Measurements from ENCODE around the gene TTC24. TPM values are rescaled to one million over a fixed set of nuclear protein-coding genes. Genes with fewer than 3 reads are reported as not detected.

TTC24 gene
- total RNA-seq, 1 experiment from 2014 or later, result not detected

DNA sequence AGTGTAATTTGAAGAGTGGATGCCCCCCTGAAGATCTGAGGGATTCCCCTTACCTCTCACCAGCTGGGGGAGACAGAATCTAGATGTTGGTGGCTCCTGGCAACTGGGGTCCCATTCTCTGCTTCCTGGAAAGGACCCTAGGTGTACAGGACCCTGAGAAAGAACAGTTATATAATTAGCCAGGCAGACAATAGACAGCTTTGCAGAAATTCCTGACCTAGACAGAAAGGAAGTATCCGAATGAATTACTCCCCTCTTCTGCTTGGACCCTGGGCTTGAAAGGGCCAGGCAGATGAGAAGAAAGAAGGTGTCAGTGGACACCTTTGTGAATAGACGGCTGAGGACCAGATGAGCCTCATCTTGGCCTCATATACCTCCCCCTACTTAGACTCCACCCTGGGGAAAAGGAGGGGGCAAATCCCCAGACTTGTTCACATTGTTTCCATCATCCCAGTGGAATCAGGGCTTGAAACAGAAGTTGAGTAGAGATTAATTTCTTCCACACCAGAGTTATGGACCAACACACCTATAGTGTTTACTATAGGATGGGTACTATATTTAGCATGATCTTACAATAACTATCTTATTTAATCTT is 5.4 kb upstream of the TTC24 start:
- H3K4me1 Mint-ChIP-seq (ENCODE audit: low read depth, unreplicated experiment), result peaks cover 38% of the 10 kb centered on the region
- TF ChIP-seq, protein P1, sequence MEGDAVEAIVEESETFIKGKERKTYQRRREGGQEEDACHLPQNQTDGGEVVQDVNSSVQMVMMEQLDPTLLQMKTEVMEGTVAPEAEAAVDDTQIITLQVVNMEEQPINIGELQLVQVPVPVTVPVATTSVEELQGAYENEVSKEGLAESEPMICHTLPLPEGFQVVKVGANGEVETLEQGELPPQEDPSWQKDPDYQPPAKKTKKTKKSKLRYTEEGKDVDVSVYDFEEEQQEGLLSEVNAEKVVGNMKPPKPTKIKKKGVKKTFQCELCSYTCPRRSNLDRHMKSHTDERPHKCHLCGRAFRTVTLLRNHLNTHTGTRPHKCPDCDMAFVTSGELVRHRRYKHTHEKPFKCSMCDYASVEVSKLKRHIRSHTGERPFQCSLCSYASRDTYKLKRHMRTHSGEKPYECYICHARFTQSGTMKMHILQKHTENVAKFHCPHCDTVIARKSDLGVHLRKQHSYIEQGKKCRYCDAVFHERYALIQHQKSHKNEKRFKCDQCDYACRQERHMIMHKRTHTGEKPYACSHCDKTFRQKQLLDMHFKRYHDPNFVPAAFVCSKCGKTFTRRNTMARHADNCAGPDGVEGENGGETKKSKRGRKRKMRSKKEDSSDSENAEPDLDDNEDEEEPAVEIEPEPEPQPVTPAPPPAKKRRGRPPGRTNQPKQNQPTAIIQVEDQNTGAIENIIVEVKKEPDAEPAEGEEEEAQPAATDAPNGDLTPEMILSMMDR (IDR thresholded peaks at IDR 0.05; ENCODE audit: unreplicated experiment), result no peak
- H3K27me3 Mint-ChIP-seq (ENCODE audit: unreplicated experiment), result peaks cover 22% of the 10 kb centered on the region
- CTCF ChIA-PET, result interaction anchor here (0.7 kb wide), 1 partner anchor 13 kb away, joined by 3 read pairs; no protein-coding TSS in a partner anchor
- no peak for DNase-seq
- intact Hi-C loops (cut with micrococcal nuclease; ENCODE audit: unreplicated experiment), result loop anchor here (5.0 kb wide), 2 partner anchors 72 to 102 kb away; partner anchors contain the start of gene MEF2D
- no peak overlapping the region for H3K27ac Mint-ChIP-seq (ENCODE audit: unreplicated experiment)
- BruUV-seq (replicated peaks), result no TSS peak
- H3K9me3 Mint-ChIP-seq (ENCODE audit: low read depth, unreplicated experiment), result no peaks in the 10 kb centered on the region
- H3K36me3 Mint-ChIP-seq (ENCODE audit: insufficient read depth, unreplicated experiment), result peaks cover 30% of the 10 kb centered on the region
- no peak overlapping the region for H3K4me3 Mint-ChIP-seq (ENCODE audit: low read depth, unreplicated experiment)

DNA sequence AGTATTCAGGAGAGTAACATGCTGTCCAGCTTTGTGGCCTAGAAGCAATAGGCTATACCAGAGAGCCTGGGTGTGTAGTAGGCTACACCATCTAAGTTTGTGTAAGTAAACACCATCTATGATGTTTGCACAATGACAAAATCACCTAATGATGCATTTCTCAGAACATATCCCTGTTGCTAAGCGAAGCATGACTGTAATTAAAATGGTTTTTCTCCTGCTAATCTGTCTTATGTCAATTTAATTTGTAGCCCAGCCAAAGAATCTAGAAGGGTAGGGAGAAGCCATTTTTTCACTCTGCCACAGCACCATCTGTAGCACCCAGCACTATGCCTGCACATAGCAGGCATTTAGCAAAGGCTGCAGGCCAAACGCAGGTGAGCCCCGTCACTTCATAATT is 2.0 kb upstream of the TTC24 start:
- TF ChIP-seq, protein P1 (IDR thresholded peaks at IDR 0.05; ENCODE audit: unreplicated experiment), result no peak
- H3K9me3 Mint-ChIP-seq (ENCODE audit: low read depth, unreplicated experiment), result no peaks in the 10 kb centered on the region
- DNase-seq, result no peak
- no peak overlapping the region for H3K4me3 Mint-ChIP-seq (ENCODE audit: low read depth, unreplicated experiment)
- peaks cover 5% of the 10 kb centered on the region for H3K36me3 Mint-ChIP-seq (ENCODE audit: insufficient read depth, unreplicated experiment)
- no peak overlapping the region for H3K27ac Mint-ChIP-seq (ENCODE audit: unreplicated experiment)
- BruUV-seq (replicated peaks), result no TSS peak
- CTCF ChIA-PET, result interaction anchor here (1.0 kb wide), 2 partner anchors 22 to 192 kb away, joined by 3 read pairs; no protein-coding TSS in a partner anchor
- H3K4me1 Mint-ChIP-seq (ENCODE audit: low read depth, unreplicated experiment), result peaks cover 7% of the 10 kb centered on the region
- intact Hi-C loops (cut with micrococcal nuclease; ENCODE audit: unreplicated experiment), result no loop called here
- H3K27me3 Mint-ChIP-seq (ENCODE audit: unreplicated experiment), result peaks cover 22% of the 10 kb centered on the region

DNA sequence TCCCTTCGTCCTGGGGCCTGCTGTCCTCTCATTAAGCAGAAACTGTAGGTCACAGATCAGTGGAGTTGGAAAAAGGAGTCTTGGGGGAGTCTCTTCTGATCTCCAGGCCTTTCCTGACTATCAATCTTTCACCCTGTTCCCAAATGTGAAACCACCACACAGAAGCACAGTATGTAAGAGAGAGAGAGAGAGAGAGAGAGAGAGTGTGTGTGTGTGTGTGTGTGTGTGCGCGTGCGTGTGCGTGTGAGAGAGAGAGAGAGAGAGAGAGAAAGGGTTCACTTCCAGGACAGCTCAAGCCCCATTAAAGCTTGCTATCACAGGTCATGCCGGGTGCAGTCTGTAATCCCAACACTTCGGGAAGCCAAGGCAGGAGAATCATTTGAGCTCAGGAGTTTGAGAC is 1.5 kb upstream of the TTC24 start:
- no peak overlapping the region for H3K27ac Mint-ChIP-seq (ENCODE audit: unreplicated experiment)

DNA sequence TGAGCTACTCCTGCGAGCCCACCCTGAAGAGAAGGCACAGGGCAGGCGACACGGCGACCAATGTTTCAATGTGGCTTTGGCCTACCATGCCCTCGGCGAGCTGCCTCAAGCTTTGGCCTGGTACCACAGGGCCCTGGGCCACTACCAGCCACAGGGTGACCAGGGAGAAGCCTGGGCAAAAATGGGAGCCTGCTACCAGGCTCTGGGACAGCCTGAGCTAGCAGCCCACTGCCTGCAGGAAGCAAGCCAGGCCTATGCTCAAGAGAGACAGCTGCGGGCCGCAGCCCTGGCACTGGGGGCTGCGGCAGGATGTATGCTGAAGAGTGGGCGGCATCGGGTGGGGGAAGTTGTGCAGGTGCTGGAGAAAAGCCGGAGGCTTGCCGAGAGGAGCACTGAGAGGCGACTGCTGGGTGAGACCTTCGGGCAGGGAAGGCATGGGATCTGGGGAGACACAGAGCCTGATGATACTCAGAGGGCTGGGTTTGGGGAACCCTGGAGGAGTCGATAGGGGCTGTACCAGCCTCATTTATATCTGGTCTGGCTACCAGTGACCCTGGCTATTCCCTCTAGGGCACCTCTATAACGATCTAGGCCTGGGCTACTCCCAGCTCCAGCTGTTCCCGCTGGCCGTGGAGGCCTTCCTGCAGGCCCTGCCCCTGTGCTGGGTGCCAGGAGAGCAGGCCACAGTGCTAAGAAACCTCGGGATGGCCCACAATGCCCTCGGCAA is 2.3 kb downstream of the TTC24 start:
- H3K27me3 Mint-ChIP-seq (ENCODE audit: unreplicated experiment), result no peaks in the 10 kb centered on the region
- H3K27ac Mint-ChIP-seq (ENCODE audit: unreplicated experiment), result no peak overlapping the region
- H3K4me1 Mint-ChIP-seq (ENCODE audit: low read depth, unreplicated experiment), result no peaks in the 10 kb centered on the region
- no TSS peak for BruUV-seq (replicated peaks)
- H3K36me3 Mint-ChIP-seq (ENCODE audit: insufficient read depth, unreplicated experiment), result no peaks in the 10 kb centered on the region
- CTCF ChIA-PET, result interaction anchor here (0.6 to 1.2 kb wide), 3 partner anchors 20 to 29 kb away, joined by 3 to 4 read pairs (median 3); partner anchors contain the start of gene GPATCH4
- TF ChIP-seq, protein P1 (IDR thresholded peaks at IDR 0.05; ENCODE audit: unreplicated experiment), result no peak
- H3K9me3 Mint-ChIP-seq (ENCODE audit: low read depth, unreplicated experiment), result no peaks in the 10 kb centered on the region
- H3K4me3 Mint-ChIP-seq (ENCODE audit: low read depth, unreplicated experiment), result no peak overlapping the region
- intact Hi-C loops (cut with micrococcal nuclease; ENCODE audit: unreplicated experiment), result no loop called here
- DNase-seq, result no peak

More for the DNA sequence above, 1.5 kb upstream of the TTC24 start:
- Mint-ChIP-seq H3K4me1 (ENCODE audit: low read depth, unreplicated experiment) (peaks cover 2% of the 10 kb centered on the region), H3K4me3 (ENCODE audit: low read depth, unreplicated experiment) (no peak overlapping the region), H3K9me3 (ENCODE audit: low read depth, unreplicated experiment) (no peaks in the 10 kb centered on the region), H3K27me3 (ENCODE audit: unreplicated experiment) (peaks cover 18% of the 10 kb centered on the region), H3K36me3 (ENCODE audit: insufficient read depth, unreplicated experiment) (no peaks in the 10 kb centered on the region)
- TF ChIP-seq, protein P1 (IDR thresholded peaks at IDR 0.05; ENCODE audit: unreplicated experiment), result no peak
- CTCF ChIA-PET, result interaction anchor here (1.0 kb wide), 1 partner anchor 23 kb away, joined by 3 read pairs; no protein-coding TSS in a partner anchor
- intact Hi-C loops (cut with micrococcal nuclease; ENCODE audit: unreplicated experiment), result no loop called here
- BruUV-seq (replicated peaks), result no TSS peak
- DNase-seq, result no peak

Data from Calu3 (cell line).